ENCODE results near the gene SCAND1.
"Not testable (repeated sequence)": the region's sequence is repeated elsewhere in the genome, so short reads cannot be mapped to it uniquely, and the experiment has no call there.

SCAND1 gene

DNA sequence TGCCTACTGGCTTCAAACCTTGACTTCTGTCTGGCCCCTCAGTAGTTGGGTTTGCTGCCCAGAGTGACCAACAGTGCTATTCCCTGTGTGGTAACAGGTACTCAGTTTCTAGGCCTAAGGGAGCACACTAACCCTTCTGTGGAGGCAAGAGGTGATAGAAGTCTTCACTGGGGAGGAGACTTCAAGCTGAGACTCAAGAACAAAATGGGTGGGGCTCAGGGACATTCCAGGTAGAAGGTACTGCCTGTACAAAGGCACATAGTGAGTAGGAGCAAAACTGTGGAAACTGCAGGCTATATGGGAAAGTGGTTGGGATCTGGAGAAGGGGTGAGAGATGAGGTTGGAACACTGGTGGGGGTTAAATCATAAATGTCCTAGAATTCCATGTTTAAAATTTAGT lies 2.3 kb upstream of the SCAND1 start:
- DNase-seq = no peak

DNA sequence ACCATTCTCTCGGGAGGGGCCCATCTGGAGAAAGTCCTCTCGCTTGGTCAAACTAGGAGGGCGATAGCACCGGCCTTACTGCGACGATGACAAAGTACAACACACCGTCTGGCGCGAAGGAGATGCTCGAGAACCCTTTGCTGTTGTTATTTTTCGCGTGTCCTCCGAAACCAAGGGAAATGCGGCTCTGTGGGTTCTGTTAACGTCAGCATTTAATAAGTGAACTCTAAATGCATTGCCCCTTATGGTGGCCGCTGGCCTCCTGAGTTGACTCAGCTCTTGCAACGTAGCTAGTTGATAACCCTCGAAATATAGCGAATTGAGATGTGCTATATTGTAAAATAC lies 577 bp upstream of the SCAND1 start:
- DNase-seq = peak; percentile 43 to 55

DNA sequence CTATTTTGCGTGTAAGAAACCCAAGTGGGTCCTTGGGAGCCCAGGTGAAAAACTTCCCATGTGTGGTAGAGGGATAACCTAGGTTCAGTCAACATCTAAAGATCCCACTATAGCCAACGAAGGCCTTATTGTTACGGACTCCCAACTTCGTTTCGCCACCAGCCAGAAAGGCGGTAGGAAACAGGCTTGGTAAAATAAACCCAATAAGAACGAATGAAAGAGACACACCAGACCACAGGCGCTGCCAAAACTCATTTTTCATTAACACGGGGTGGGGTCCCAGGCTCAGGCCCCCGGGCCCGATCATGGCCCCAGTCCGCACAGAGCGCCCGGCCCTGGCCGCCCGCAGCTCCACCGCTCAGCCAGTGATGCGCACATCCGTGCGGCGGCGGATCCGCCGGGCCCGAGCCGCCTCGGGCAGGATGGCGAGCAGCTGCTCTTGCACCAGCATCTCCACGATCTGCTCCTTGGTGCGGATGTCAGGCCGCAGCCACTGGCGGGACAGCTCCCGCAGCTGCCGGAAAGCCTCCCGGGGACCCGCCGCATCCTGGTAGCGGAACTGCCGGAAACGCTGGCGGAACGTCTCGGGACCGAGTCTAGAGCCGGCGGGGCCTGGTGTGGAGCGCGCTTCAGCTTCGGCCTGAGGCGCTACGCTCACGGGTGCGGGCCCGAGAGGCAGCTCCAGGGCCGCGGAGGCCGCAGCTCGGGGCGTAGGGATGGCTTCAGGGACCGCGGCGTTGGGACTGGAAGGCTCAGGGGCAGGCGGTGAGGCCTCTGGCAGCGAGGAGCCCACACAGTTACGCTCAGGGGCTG lies 709 bp downstream of the SCAND1 start:
- DNase-seq = peak; percentile 19 to 55

DNA sequence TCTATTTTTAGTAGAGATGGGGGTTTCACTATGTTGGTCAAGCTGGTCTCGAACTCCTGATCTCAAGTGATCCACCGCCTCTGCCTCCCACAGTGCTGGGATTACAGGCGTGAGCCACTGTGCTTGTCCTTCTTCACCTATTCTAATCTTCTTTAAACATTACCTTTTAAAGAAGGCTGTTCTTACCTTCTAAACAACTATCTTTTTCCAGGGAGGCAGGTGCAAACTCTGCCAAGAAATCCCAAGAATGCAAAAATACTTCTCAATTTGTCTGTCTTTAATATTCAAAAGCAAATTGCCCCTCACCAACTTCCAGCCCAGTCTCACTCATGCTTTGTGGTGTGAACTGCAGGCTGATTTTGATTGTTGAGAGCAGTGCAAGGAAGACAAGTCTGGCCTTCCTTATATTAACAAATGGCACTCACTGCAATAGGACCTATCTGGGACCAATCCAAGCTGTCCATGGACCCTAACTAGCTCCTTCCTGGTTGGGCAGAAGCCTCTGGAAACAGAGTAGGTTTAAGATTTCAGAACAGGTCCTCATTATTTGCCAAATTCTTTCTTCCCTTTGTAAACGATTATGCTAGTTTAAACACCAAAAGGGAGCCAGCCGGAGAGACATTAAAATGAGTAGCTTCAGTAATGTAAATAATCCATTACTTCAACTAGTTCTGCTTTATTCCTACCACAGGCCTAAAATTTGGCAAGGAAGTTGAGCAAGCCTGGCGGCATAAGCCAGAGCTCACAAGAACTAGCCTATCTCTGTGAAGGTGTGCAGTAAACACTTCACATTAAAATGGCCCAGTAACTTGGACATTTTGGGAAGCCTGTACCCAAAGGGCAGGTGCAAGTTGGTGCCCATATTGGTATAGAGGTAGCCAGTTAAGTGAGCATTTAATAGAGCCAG lies 1.6 kb downstream of the SCAND1 start:
- DNase-seq = peak; percentile 74 to 81

GRCh38 chr20:35952080-35952479 lies 2.2 kb downstream of the SCAND1 start:
- not testable (repeated sequence) for DNase-seq

- DNase-seq = no peak
Measured at GRCh38 chr20:35950093-35950492, 4.2 kb downstream of the SCAND1 start.

- DNase-seq = no peak
Measured at GRCh38 chr20:35947907-35948306, 6.4 kb downstream of the SCAND1 start.

DNA sequence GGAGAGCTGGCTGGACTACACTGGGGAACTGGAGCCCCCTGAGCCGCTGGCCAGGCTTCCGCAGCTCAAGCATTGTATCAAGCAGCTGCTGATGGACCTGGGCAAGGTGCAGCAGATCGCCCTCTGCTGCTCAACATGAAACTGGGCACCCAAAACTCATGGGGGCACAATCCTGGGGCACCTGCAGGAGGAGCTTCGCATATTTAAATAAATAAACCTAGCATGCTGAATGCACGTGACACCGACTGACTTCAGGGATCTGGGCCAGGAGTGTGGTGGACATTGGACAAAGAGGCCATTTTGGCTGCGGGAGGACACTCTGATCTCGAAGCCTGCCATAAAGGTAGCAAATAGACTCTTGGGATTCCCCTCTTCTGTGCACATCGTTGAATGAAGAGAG lies 6.8 kb downstream of the SCAND1 start:
- DNase-seq = no peak

DNA sequence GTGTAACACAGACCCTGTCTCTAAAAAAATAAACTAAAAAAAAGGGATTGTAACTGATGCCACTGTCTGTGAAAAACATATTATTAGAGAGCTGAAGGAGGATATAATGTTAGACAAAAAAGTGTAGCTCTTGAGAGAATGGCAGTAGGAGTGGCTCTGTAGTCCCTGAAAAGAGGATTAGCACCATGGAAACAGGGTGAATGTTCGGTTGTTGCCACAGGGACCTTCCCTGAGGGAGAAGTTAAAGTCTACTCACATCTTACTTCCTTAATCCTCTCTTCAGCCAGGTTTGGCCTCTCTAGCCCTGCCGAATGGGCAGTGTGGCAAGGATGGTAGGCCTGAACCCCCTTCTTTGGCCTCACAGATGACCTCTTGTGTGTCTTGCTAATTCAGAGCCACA lies 12.1 kb downstream of the SCAND1 start:
- DNase-seq = peak; percentile 28 to 32

- no peak for DNase-seq
Measured at GRCh38 chr20:35941620-35942019, 12.7 kb downstream of the SCAND1 start.

- DNase-seq = no peak
Measured at GRCh38 chr20:35939264-35939663, 15.0 kb downstream of the SCAND1 start.

DNA sequence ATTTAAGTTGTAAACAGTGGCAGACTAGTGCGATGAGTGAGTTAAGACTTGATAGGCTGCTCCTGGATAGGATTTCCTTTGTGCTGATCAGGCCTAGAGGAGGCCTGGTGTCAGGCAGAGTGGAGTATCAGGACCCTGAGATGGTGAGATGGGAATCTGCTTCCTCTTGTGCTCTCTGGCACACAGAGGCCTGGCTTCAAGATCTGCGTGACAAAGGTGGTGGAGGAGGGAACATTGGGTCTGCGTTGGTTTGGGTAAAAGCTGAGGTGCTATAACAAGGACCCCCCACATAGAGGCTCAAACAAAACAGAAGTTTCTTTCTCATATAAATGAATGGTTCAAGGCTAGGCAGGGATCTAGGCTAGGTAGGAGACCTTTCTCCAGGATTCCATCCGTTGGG lies 20.3 kb downstream of the SCAND1 start:
- DNase-seq = no peak

GRCh38 chr20:35929301-35929700 lies 25.0 kb downstream of the SCAND1 start:
- DNase-seq = no peak

- DNase-seq = no peak
Measured at GRCh38 chr20:35920523-35920922, 33.8 kb downstream of the SCAND1 start.

DNA sequence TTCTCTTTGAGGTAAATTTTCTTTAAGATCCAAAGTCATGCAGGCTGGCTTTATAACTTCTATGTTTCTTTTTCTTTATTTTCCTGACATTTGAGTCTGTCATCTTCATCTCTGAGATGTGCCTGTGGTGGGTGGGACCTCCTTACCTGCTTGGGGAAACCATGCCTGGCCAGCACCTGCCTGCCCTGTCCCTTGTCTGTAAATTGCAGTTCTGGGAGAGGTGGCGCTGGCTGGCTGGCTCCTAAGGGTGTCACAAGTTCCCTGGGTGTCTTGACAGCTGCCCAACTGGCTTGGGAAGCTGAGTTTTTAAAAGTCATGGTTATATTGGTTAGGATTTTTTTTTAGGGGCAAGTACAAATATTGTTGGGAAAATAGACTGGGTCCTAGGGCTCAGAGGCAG lies 36.3 kb downstream of the SCAND1 start:
- DNase-seq = no peak

DNA sequence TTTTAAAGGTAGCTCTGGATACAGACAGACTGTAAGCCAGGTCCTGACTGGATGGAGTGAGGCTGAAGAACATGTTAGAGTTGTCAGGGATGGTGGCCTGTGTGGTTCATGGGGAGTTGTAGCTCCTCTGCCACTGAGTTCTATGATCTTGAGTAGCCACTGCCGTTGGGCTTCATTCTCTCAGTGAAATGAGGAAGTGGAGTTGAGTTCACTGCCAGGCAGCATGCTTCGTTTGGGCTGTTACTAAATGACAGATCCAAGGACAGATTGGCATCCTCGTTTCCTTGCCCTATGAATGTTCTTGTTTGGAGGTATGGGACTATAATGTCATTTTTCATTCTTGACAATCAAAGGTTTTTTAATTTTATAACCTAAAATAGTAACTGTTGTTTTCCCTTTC lies 37.2 kb downstream of the SCAND1 start:
- peak; percentile 1 to 12 for DNase-seq

DNA sequence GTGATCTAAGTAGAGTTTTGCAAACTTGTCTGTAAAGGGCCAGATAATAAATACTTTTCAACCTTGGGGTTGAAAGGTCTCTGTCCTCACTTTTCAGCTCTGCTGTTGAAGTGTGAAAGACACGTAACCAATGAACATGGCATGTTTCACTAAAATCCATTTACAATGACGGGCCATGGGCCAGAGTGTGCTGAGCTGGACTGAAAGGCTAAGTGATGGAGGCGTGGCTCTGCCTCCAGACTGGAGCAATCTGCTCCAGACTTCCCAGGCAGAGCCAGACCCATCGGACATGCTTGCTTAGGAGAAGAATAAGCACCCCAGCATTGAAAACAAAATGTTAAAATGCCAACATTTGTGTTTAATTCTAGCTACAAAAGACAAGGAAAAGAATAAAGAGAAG lies 41.4 kb downstream of the SCAND1 start:
- no peak for DNase-seq

- no peak for DNase-seq
Measured at GRCh38 chr20:35910254-35910653, 44.0 kb downstream of the SCAND1 start.

GRCh38 chr20:35909796-35910195 lies 44.5 kb downstream of the SCAND1 start:
- DNase-seq = no peak

DNA sequence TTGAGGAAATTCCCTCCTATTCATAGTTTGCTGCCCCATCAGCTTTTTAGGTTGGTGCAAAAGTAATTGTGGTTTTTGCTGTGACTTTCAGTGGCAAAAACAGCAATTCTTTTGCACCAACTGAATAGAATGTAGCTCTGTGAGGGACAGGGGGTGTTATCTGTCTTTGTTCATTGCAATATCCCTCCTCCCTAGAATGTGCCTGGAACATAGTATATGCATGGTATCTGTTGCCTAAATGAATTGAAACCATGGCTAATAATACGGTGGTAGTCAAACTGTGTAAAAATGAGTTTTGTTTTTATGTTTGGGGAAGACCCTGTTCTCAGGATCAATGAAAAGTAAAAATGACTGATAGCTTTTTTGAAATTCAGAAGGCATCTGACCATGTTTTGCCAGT lies 45.1 kb downstream of the SCAND1 start:
- DNase-seq = no peak

DNA sequence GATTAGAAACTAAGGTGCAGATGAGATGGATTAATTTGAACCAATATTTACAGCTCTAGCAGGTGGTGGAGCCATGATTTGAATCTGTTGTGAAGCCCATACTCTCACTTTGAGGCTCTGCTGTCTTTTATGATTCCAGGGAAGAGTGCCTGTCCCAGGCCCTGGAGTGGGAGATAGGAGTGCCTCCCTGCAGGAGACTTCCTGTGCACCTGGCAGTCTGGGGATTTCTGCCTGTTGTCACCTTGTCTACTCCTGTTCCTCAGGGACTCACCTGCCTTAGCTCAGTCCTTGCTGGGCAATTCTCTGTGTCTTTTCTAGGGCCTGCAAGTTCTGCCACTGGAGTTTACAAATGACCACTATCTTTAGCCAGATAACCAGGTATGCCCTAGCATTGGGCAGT lies 46.3 kb downstream of the SCAND1 start:
- DNase-seq = no peak

DNA sequence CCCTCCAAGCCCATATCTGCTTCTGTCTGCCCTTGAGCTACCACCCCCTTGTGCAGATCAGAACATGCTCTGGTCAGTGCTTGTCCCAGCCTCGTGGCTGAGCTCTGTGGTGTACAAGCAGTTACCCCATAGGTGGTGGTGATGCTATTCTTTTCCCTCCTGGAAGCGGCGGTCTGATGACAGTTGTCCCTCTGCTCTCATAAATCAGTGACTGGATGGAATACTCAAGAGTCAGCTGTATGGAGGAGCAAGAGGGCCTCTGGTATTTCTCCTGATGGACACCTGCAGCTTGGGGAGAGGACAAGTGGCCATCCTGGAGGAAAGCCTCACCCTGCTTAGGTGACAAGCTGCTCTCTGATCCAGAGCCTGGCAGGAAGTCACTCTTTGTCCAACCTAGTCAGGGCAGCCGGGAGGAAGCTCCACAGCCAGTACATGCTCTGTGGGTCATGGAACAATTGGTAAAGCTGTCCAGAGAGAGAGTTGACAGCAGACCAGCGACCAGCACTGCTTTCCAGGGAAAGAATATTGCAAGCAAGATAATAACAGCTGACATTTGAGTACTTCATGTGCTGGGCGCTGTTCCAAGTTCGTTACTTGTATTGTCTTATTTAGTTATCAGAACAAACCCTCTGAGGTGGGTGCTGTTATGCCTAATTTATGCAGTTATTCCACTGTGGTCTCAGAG lies 47.1 kb downstream of the SCAND1 start:
- no peak for DNase-seq

DNA sequence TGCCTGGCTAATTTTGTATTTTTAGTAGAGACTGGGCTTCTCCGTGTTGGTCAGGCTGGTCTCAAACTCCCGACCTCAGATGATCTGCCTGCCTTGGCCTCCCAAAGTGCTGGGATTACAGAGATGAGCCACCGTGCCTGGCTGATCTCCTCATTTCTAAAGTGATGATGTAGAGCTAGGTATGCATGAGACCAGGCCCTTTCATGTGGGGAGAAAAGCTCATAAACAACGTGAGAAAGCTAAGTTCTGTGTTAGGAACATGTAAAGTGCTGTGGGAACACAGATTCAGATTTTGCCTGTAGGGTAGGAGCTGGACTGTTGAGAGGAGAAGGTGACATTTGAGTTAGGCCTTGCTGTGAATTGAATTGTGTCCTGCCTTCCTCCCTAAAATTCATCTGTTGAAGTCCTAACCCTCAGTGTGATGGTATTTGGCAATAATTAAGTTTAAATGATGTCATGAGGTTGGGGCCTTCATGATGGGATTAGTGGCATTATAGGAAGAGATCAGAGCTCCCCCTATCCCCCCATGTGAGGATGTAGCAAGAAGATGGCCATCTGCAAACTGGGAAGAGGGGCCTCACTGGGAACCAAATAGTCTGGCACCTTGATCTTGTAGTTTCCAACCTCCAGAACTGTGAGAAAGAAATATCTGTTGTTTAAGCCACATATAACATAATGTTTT lies 49.2 kb downstream of the SCAND1 start:
- no peak for DNase-seq

Data from inflammatory macrophage (primary cell).